Subcutaneous adipose tissue (tissue), 4 donors: Measurements from ENCODE around the gene CNTNAP2. TPM values are rescaled to one million over a fixed set of nuclear protein-coding genes. Genes with fewer than 3 reads are reported as not detected.

Experiments used
- total RNA-seq, 4 donors: library from RNA; depleted of rRNA; stranded (reverse); fragments of >200 nt; gene quantifications; one replicate each; pipeline ENCODE4 v1.1.0, GENCODE V29; 2016
- TF ChIP-seq, protein P1 (sequence below): fragments of 450-650 bp; IDR thresholded peaks from one replicate; pipeline ENCODE4 v1.5.1; 2016; ENCODE audit warnings: low read depth, mild to moderate bottlenecking, control low read depth, antibody characterized with exemption, moderate library complexity

The CNTNAP2 gene
- total RNA-seq, 4 donors from 2014 or later: not detected

DNA sequence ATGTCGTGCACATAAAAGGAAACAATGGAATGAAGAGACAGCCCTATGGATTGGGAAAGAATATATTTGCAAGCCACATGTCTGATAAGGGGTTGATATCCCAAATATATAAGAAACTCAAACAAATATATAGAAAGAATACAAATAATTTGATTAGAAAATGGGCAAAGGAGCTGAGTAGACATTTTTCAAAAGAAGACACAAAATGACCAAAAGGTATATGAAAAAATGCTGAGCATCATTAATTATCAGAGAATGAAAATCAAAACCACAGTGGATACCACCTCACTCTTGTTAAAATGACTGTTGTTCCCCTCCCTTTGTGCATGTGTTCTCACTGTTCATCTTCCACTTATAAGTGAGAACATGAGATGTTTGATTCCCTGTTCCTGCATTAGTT, 175.3 kb downstream of the CNTNAP2 start:
- TF ChIP-seq, protein P1, sequence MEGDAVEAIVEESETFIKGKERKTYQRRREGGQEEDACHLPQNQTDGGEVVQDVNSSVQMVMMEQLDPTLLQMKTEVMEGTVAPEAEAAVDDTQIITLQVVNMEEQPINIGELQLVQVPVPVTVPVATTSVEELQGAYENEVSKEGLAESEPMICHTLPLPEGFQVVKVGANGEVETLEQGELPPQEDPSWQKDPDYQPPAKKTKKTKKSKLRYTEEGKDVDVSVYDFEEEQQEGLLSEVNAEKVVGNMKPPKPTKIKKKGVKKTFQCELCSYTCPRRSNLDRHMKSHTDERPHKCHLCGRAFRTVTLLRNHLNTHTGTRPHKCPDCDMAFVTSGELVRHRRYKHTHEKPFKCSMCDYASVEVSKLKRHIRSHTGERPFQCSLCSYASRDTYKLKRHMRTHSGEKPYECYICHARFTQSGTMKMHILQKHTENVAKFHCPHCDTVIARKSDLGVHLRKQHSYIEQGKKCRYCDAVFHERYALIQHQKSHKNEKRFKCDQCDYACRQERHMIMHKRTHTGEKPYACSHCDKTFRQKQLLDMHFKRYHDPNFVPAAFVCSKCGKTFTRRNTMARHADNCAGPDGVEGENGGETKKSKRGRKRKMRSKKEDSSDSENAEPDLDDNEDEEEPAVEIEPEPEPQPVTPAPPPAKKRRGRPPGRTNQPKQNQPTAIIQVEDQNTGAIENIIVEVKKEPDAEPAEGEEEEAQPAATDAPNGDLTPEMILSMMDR: no peak

DNA sequence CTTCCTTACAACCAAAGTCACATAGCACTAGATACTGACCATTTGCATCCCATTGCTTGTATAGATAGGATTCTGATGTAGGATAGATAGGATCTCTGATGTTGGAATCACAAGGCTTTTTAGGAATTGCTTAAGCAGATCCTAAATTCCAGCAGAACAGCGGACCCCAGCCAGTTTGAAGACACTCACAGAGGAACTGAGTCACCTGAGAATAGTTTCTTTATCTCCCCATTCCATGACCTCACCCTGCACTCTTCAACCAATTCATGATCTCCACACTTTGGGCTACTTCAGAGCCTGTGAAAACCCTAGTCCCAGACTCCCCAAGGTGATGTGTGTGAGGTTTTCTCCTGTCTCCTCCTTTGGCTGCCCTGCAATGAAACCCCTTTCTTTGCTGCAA, 179.4 kb downstream of the CNTNAP2 start:
- TF ChIP-seq, protein P1: no peak

DNA sequence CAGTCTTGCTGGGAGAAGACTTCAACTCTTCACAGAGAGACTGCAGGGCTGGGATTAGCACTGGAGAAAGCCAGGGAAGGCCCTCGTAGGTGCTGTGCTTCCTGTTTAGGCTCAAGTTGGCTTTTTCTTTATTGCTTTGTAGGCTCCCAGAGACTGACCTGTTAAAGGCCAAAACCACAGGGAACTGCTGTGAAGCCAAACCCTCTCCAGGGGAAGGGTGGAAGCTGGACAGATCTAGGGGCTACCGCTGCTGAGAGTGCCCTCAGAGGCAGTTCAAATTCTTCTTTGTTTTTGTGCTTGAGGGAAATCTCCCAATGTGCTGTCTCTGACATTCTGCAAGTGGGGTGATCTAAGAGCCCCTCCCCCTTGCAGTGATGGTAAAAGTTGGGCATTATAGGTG, 198.4 kb downstream of the CNTNAP2 start:
- TF ChIP-seq, protein P1: no peak

DNA sequence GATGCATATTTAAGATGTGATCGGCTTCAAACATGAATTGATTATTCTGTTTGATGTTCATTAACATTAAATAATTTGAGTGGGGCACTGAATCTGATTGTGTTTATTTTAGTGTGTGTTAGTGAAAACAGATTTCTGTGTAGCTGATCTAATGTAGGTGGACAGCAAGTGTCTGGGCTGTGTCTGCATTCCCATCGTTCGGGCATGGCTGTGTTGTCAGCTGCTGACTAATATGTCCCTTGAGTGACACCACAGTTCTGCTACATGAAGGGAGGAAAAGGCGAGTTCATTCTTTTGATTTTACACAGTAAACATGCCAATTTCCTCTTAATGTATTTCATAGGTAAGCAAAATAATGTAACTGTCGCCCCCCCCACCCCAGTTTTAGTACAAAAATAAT, 203.0 kb downstream of the CNTNAP2 start:
- TF ChIP-seq, protein P1: no peak

DNA sequence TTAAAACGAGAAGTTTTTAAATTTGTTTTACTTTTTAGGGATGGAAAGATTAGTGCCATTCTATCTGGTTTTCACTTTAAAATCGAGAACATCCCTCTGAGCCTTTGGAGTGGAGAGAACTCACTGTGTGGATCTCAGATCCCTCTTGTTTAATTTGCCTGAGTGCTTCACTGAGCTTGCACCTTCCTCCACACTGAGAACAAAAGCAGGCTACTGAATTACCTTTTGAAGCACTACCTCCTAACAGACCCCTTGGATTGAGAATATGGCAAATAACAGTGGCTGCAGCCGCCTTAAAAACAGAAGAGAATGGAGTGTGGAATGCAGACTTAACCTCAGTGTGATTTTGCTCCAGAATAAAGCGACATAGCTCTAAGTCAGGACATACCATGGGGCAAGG, 204.7 kb downstream of the CNTNAP2 start:
- TF ChIP-seq, protein P1: no peak

DNA sequence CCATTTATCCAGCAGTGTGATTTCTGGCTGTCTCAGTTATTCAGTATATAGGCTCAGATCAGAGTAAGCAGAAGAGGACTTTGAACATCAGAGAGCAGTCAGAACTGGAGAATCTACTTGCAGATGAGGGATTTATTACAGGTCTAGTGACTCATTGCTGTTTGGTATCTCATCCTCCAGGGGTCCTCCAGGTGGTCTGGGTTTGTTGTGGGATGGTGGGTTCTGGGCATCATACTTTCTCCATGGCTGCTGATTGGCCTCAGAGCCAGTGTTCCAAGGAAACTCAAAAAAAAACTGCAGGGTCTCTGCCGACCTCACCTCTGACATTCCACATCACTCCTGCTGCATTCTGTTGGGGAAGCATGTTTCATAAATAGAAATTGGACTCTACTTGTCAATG, 214.8 kb downstream of the CNTNAP2 start:
- TF ChIP-seq, protein P1: no peak

DNA sequence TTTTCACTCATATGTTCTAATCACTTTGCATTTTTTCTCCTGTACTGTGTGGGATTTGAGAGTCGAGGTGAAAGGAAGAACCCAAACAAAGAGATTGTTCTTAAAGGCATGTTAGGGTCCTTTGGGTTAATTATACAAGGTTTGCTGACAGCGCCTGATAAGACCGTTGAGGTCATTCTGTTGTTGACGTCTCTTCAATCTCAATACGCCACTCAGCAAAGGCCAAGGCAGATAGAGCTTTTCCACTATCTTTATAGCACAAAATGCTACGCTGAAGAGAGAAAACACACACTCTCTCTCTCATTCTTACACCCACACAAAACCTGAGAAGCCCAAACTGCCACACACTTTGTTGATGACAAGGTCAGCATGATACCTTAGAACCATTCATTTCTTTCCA, 228.7 kb downstream of the CNTNAP2 start:
- TF ChIP-seq, protein P1: no peak
